ENCODE measurements around the gene ANO10. TPM values are rescaled to one million over a fixed set of nuclear protein-coding genes. Genes with fewer than 3 reads are reported as not detected.

The ANO10 gene
- total and polyA plus RNA-seq, 2 of the 8 experiments (the other 6 are each of a cell fraction or from before 2014, with no cell fraction given) = 38.0 to 53.2 TPM

DNA sequence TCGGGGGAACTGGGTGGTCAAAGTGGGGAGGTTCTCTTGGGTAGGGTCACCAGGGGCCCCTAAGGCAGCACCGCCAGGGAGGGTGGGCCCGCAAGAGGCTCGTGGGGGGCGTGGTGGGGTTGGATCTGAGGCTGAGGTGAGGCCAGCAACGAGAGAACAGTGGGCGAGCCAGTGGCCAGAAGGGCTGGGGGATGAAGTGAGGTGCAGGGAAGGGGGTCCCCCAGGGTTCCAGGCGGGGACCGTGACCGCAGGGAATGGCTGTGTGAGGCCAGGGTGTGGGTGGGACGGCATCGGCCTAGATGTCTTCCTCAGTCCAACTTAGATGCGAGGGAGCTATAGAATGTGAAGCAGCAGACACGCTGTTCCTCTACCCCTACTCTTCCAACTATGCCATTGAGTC is 257.3 kb downstream of the ANO10 start:
- WGBS, 2 experiments (ENCODE audit: extremely low coverage in 1 of 2, insufficient coverage in 1 of 2, insufficient read length in 1 of 2, insufficient replicate concordance in 2 of 2, low coverage in 1 of 2, low lambda C conversion rate in 2 of 2, missing lambda C conversion rate in 1 of 2) = 96% methylated on average over 13 of the region's 14 CpGs; no CpG with 5 or more reads in 1 of the 2 experiments
- Histone ChIP-seq H3K27me3 (replicated peaks in 1 of 4; ENCODE audit: control insufficient read depth in 3 of 4, extremely low read depth in 1 of 4, insufficient read depth in 3 of 4, low read length in 3 of 4) (peaks cover 0 to 4% (median 1%) of the 10 kb centered on the region in 4 experiments; a peak in 2 of 7 replicates), H2AK5ac (ENCODE audit: low read depth, low read length) (no peak overlapping the region), H4K8ac (ENCODE audit: extremely low read depth, insufficient read depth, low read length) (no peak overlapping the region), H3K23ac (ENCODE audit: insufficient read length) (no peak overlapping the region), H3K9ac (replicated peaks in 1 of 4; ENCODE audit: extremely low read depth in 1 of 4, low read depth in 3 of 4, low read length in 3 of 4) (no peak overlapping the region), H3K4me3 (ENCODE audit: extremely low read depth in 1 of 4, insufficient read depth in 2 of 4, low read depth in 3 of 4, low read length in 4 of 4) (no peak overlapping the region), H2BK5ac (ENCODE audit: low read depth, low read length) (no peak overlapping the region), H2BK12ac (ENCODE audit: low read depth, low read length) (no peak overlapping the region), H3K79me2 (ENCODE audit: control insufficient read depth in 1 of 2, insufficient read depth in 2 of 2, low read length in 2 of 2) (no peaks in the 10 kb centered on the region), H2BK15ac (ENCODE audit: low read length) (no peak overlapping the region), H2BK20ac (ENCODE audit: low read length) (no peak overlapping the region), H3K18ac (ENCODE audit: extremely low read depth, low read length) (no peak overlapping the region), H3K4me2 (ENCODE audit: insufficient read depth in 1 of 2, low read depth in 2 of 2, low read length in 2 of 2) (no peak overlapping the region), H3K79me1 (ENCODE audit: low read depth, low read length) (peaks cover 3% of the 10 kb centered on the region; the same call in 1 of the 2 replicates), H3K14ac (ENCODE audit: insufficient read length) (no peak overlapping the region), H3K9me3 (ENCODE audit: insufficient read depth in 2 of 2, low read depth in 1 of 2, low read length in 1 of 2) (no peaks in the 10 kb centered on the region), H3K27ac (ENCODE audit: low read depth, low read length) (no peak overlapping the region), H4K20me1 (replicated peaks in 1 of 2; ENCODE audit: control insufficient read depth in 1 of 2, insufficient read depth in 2 of 2, low read length in 2 of 2) (peaks cover 0 to 3% of the 10 kb centered on the region in 2 experiments), H3K36me3 (ENCODE audit: control insufficient read depth in 2 of 4, insufficient read depth in 4 of 4, low read length in 3 of 4) (peaks cover 0 to 5% (median 0%) of the 10 kb centered on the region in 4 experiments; a peak in 2 of 8 replicates), H3K56ac (replicated peaks; ENCODE audit: insufficient read length, low read depth, low read length) (no peak overlapping the region), H4K5ac (ENCODE audit: insufficient read length, low read depth, low read length) (no peak overlapping the region), H3K4ac (replicated peaks; ENCODE audit: insufficient read length, low read depth, low read length) (no peak overlapping the region), H3K23me2 (ENCODE audit: low read depth, low read length) (no peaks in the 10 kb centered on the region), H2AFZ (ENCODE audit: low read length) (no peak overlapping the region), H2BK120ac (replicated peaks; ENCODE audit: low read depth, low read length) (no peak overlapping the region), H4K91ac (replicated peaks; ENCODE audit: insufficient read length, low read length) (no peak overlapping the region), H3K4me1 (replicated peaks in 1 of 4; ENCODE audit: control insufficient read depth in 3 of 4, insufficient read depth in 4 of 4, low read length in 3 of 4) (peaks cover 0 to 11% (median 5%) of the 10 kb centered on the region in 4 experiments; a peak in 5 of 7 replicates)
- no peak for FAIRE-seq
- POLR2A ChIA-PET (ENCODE audit: partially characterized antibody) = no interaction called here
- no peak for DNase-seq (ENCODE audit: low read depth in 1 of 2, low spot score in 2 of 2)
- CTCF ChIA-PET (ENCODE audit: partially characterized antibody) = no interaction called here
- no peak for TF ChIP-seq EP300 (IDR thresholded peaks at IDR 0.05; ENCODE audit: borderline replicate concordance in 1 of 2, low read depth in 2 of 2, low read length in 2 of 2)

Data from H1 (cell line).